ENCODE results near the gene NR1H3.

The NR1H3 gene

GRCh38 chr11:47244448-47245350, 13.1 kb upstream of the NR1H3 start:
- no peak for DNase-seq

- DNase-seq: no peak
These were observed 12.0 kb upstream of the NR1H3 start for GRCh38 chr11:47245611-47246357.

GRCh38 chr11:47247502-47247901, 10.3 kb upstream of the NR1H3 start:
- no peak for DNase-seq

GRCh38 chr11:47248304-47248663, 9.5 kb upstream of the NR1H3 start:
- peak; percentile 44 for DNase-seq

GRCh38 chr11:47248664-47249377, 9.0 kb upstream of the NR1H3 start, which contains the start of gene ACP2:
ACP2 (minus strand) TSS chr11:47248814; CDS start chr11:47248789, 25 bp downstream.
- peak; percentile 96 for DNase-seq

- no peak for DNase-seq
These were observed 8.4 kb upstream of the NR1H3 start for GRCh38 chr11:47249378-47249715.

GRCh38 chr11:47251751-47252150, 6.0 kb upstream of the NR1H3 start:
- DNase-seq: no peak

GRCh38 chr11:47253660-47254059, 4.1 kb upstream of the NR1H3 start:
- no peak for DNase-seq

GRCh38 chr11:47254386-47254785, 3.4 kb upstream of the NR1H3 start:
- no peak for DNase-seq

GRCh38 chr11:47256374-47256773, 1.4 kb upstream of the NR1H3 start:
- DNase-seq: no peak

- DNase-seq: no peak
These were observed 649 bp upstream of the NR1H3 start for GRCh38 chr11:47257177-47257516.

GRCh38 chr11:47258317-47258902, 614 bp downstream of the NR1H3 start:
- no peak for DNase-seq

- peak; percentile 54 for DNase-seq
These were observed 1.6 kb downstream of the NR1H3 start for GRCh38 chr11:47259232-47259977.

- no peak for DNase-seq
These were observed 2.6 kb downstream of the NR1H3 start for GRCh38 chr11:47260366-47260765.

GRCh38 chr11:47261291-47261800, 3.5 kb downstream of the NR1H3 start:
- DNase-seq: no peak

GRCh38 chr11:47264119-47264518, 6.3 kb downstream of the NR1H3 start:
- DNase-seq: no peak

- no peak for DNase-seq
These were observed 6.7 kb downstream of the NR1H3 start for GRCh38 chr11:47264521-47264920.

- no peak for DNase-seq
These were observed 10.1 kb downstream of the NR1H3 start for GRCh38 chr11:47267876-47268275.

GRCh38 chr11:47268448-47269001, 10.7 kb downstream of the NR1H3 start:
- DNase-seq: no peak

- DNase-seq: peak; percentile 96
These were observed 11.4 kb downstream of the NR1H3 start for GRCh38 chr11:47269002-47269828.

GRCh38 chr11:47269829-47270305, 12.1 kb downstream of the NR1H3 start, which contains the start of gene MADD:
MADD (plus strand) TSS chr11:47270133.
- DNase-seq: peak; percentile 96
